Gastroesophageal sphincter (tissue), 3 donors: ENCODE data around the gene TRDN.

Source experiments
- CTCF ChIP-seq, 4 experiments: fragments of 200-600 bp in 2 of 4; fragments of 450-650 bp in 2 of 4; sonication (generic) in 1 of 4; IDR thresholded peaks; one replicate each; pipeline ENCODE4 v1.5.1; 2017 to 2019; ENCODE audit warnings: antibody characterized with exemption in 4 of 4, mild to moderate bottlenecking in 2 of 4, moderate library complexity in 2 of 4
- POLR2A ChIP-seq, 2 donors: fragments of 450-650 bp; IDR thresholded peaks; one replicate each; pipeline ENCODE4 v1.6.1; 2017; ENCODE audit warnings: antibody characterized with exemption in 2 of 2, mild to moderate bottlenecking in 2 of 2, moderate library complexity in 1 of 2
- POLR2AphosphoS5 ChIP-seq: sonication (generic); formaldehyde crosslinking; IDR thresholded peaks from one replicate; pipeline ENCODE4 v1.6.1; 2017; ENCODE audit warnings: antibody characterized with exemption

DNA sequence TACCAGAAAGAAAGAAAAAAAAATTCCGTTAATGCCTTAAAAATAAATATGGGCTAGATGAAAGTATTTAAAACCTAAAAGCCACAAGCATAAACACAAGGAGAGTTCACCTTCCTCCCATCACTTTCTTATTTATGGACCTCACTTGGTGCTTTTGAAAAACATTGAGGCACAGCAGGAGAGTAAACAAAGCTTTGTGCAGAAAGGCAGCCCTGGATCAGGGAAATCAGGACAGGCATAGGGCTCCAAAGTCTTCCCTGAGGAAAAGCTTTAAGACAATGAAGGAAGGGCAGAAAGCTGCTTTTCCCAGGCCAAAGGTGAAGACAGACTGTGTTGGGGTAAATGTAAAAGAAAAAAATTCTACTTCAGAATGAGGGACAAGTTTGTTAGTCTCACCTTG is 432.8 kb downstream of the TRDN start:
- TF ChIP-seq POLR2A (IDR thresholded peaks at IDR 0.05) (no peak), CTCF (IDR thresholded peaks at IDR 0.05) (no peak), POLR2AphosphoS5 (no peak)
